Spinal cord (tissue), 10 donors: Measurements from ENCODE around the gene SERPINB12. TPM values are rescaled to one million over a fixed set of nuclear protein-coding genes. Genes with fewer than 3 reads are reported as not detected.

Experiments
- DNase-seq, 6 donors: peaks; one replicate each; pipeline versions ENCODE4 v3.0.0 to v3.0.0-alpha.2; 2013 to 2015; ENCODE audit warnings: low spot score in 6 of 6, low read depth in 4 of 6
- H3K27ac ChIP-seq: one replicate; pipeline ENCODE4 v1.5.1; 2013; ENCODE audit warnings: low read depth, low read length, control low read depth
- H3K27me3 ChIP-seq: one replicate; pipeline ENCODE4 v1.6.1; 2013; ENCODE audit warnings: low read length; ENCODE audit not compliant: control insufficient read depth, insufficient read depth
- H3K36me3 ChIP-seq: one replicate; pipeline ENCODE4 v1.6.1; 2013; ENCODE audit warnings: low read length; ENCODE audit not compliant: control insufficient read depth, insufficient read depth
- H3K4me1 ChIP-seq: one replicate; pipeline ENCODE4 v1.6.1; 2013; ENCODE audit warnings: low read length; ENCODE audit not compliant: control insufficient read depth, insufficient read depth
- H3K4me3 ChIP-seq: one replicate; pipeline ENCODE4 v1.5.1; 2013; ENCODE audit warnings: low read depth, low read length, control low read depth
- H3K9me3 ChIP-seq: one replicate; pipeline ENCODE4 v1.6.1; 2013; ENCODE audit warnings: low read length; ENCODE audit not compliant: control insufficient read depth, insufficient read depth
- WGBS: methylation state at CpG from one replicate; pipeline ENCODE4 v1.1.5; 2013; ENCODE audit warnings: missing lambda C conversion rate; ENCODE audit not compliant: insufficient coverage; 5-methylcytosine and 5-hydroxymethylcytosine counted together
- polyA plus RNA-seq, 2 donors: library from polyadenylated mRNA; unstranded; fragments of 120-200 nt; gene quantifications; one replicate each; pipeline ENCODE4 v1.2.1, GENCODE V29; 2013; ENCODE audit not compliant: insufficient read length in 2 of 2
- total RNA-seq, 2 donors: library from RNA; depleted of rRNA in 1 of 2; stranded (reverse); fragments of 120-200 nt in 1 of 2; fragments of >200 nt in 1 of 2; gene quantifications; one replicate each; pipeline versions ENCODE4 v1.2.3 to v1.2.4, GENCODE V29; 2013 to 2014
- donor health status: healthy.

The SERPINB12 gene
- total and polyA plus RNA-seq, 4 donors = not detected

GRCh38 chr18:63544017-63544416 is 1.8 kb downstream of the SERPINB12 start:
- Histone ChIP-seq H3K4me3 (no peak overlapping the region), H3K27me3 (no peaks in the 10 kb centered on the region), H3K9me3 (no peaks in the 10 kb centered on the region), H3K36me3 (no peaks in the 10 kb centered on the region), H3K4me1 (no peaks in the 10 kb centered on the region), H3K27ac (no peak overlapping the region)
- DNase-seq = no peak
- WGBS = no CpG with 5 or more reads among the region's 2 CpGs

DNA sequence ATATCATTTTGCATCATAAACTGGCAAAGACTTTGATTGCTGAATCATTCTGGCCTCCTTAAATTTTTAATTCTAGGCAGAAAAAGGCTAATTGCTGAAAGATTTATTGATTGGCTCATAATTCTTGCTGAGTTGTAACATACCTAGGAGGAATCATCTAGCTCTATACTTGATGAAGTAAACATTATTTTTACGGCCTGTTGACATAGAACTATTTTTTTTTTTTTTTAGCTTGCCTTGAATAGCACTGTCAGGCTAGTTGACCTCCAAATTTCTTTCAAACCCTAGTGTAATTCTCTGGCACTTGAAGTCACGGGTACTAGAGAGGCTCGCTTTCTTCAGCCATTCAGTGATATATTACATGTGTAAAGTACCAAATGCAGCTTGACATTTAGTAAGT is 2.8 kb downstream of the SERPINB12 start:
- no peak overlapping the region for H3K27ac ChIP-seq
- no peaks in the 10 kb centered on the region for H3K36me3 ChIP-seq
- no peak overlapping the region for H3K4me3 ChIP-seq
- no peaks in the 10 kb centered on the region for H3K4me1 ChIP-seq
- H3K27me3 ChIP-seq = no peaks in the 10 kb centered on the region
- WGBS = no CpG with 5 or more reads among the region's 3 CpGs
- DNase-seq = no peak
- no peaks in the 10 kb centered on the region for H3K9me3 ChIP-seq

GRCh38 chr18:63550068-63550467 is 7.9 kb downstream of the SERPINB12 start:
- Histone ChIP-seq H3K36me3 (no peaks in the 10 kb centered on the region), H3K4me1 (no peaks in the 10 kb centered on the region), H3K27me3 (no peaks in the 10 kb centered on the region), H3K4me3 (no peak overlapping the region), H3K27ac (no peak overlapping the region), H3K9me3 (no peaks in the 10 kb centered on the region)
- no CpG with 5 or more reads among the region's 1 CpG for WGBS
- no peak for DNase-seq

DNA sequence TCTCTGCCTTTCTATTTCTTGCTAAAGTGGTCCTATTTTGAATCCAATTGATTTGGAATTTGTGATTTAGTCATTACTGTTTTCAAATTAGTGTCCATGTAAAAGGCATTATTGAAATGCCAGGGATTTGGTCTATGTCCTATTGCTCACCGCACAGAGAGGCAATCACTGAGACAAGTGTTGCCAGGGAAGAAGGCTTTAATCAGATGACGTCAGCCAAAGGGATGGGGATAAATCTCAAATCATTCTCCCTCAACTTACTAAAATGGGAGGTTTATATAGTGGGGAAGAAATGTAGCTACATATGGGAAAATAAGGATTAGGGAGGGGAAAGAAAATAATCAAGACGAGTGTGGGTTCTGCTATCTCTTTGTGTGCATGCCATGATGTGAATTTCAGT is 9.6 kb downstream of the SERPINB12 start:
- H3K27me3 ChIP-seq = no peaks in the 10 kb centered on the region
- no peak overlapping the region for H3K27ac ChIP-seq
- H3K9me3 ChIP-seq = no peaks in the 10 kb centered on the region
- WGBS = 62% methylated on average over 1 of the region's 3 CpGs
- no peak overlapping the region for H3K4me3 ChIP-seq
- DNase-seq = no peak
- H3K36me3 ChIP-seq = no peaks in the 10 kb centered on the region
- no peaks in the 10 kb centered on the region for H3K4me1 ChIP-seq

DNA sequence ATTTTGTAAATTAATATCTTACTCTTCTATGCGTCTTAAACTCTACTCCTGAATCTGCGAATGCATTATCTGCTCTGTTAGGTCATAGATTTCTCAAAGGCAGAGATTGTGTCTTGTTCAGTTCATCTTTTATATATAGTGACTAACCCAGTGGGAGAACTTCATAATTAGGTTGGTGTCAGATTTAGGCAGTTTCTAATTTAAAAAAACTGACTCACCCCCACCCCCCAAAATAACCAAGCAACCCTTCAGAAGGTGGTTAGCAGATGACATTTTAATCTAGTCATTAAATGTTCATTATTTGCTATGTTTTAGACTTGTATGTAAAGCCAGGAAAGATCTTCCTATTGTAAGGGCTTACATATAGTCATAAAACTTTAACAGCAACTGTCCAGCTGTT is 10.4 kb downstream of the SERPINB12 start:
- no CpG with 5 or more reads among the region's 2 CpGs for WGBS
- no peaks in the 10 kb centered on the region for H3K36me3 ChIP-seq
- H3K9me3 ChIP-seq = no peaks in the 10 kb centered on the region
- H3K27me3 ChIP-seq = no peaks in the 10 kb centered on the region
- H3K4me1 ChIP-seq = no peaks in the 10 kb centered on the region
- H3K4me3 ChIP-seq = no peak overlapping the region
- no peak for DNase-seq
- no peak overlapping the region for H3K27ac ChIP-seq

DNA sequence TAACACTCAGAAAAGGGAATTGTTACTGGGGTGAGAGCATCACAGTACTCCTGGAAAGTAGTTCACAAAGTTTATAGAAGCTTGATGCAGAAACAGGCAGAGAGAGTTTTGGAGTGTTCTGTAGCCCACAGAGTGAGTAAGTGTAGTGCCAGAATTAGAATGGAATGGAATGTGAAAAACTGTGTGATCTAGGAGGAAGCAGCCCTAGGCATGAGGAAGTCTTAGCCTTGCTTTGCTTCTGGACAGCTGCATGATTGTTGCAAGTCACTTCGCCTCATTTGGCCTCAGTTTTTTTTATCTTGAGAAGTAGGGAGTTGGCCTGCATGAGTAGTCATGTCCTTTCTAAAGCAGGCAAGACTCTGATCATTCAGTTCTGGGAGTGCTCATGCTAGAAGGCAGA is 10.9 kb downstream of the SERPINB12 start:
- no peaks in the 10 kb centered on the region for H3K4me1 ChIP-seq
- H3K9me3 ChIP-seq = no peaks in the 10 kb centered on the region
- no peaks in the 10 kb centered on the region for H3K27me3 ChIP-seq
- H3K27ac ChIP-seq = no peak overlapping the region
- no peak overlapping the region for H3K4me3 ChIP-seq
- 50% methylated on average over 1 of the region's 1 CpG for WGBS
- H3K36me3 ChIP-seq = no peaks in the 10 kb centered on the region
- DNase-seq = peak in 1 of 6 donors; percentile 7

DNA sequence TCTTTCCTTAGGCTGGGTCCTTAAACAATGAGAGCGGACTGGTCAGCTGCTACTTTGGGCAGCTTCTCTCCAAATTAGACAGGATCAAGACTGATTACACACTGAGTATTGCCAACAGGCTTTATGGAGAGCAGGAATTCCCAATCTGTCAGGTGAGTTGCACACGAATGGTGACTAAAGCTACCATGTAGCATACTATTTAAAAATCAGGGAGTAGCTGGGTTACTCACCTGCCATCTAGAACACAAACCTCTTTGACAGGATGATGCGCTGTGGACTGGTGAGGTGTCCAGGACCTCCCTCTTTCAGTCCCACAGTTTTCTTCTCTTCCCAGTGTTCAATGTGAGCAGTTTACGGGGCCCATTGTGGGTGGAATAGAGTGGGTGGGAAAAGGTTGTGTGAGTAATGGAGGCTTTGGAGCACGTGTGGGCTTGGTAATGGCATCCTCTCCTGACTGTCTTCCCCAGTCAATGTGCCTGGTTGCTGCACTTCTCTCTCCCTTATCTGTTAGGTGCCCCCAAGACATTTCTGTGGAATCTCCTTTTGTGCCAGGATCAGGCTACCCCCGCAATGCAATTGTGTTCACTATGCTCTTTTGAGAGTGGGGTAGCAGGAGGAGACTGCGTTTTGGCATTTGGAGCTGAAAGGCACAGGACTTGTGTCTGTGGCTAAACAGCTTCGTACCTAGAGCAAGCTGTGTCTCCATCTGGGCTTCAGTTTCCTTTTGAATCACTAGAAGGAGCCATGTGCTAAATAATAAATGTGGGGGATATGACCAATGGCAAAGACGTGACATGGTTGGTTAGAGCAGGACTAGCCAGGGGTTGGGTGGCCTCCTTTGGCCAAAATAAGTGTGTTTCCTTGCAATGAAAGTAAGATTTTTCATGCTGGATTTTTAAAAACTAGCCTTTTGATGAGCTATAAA is 17.7 kb downstream of the SERPINB12 start:
- Histone ChIP-seq H3K27me3 (no peaks in the 10 kb centered on the region), H3K9me3 (no peaks in the 10 kb centered on the region), H3K36me3 (no peaks in the 10 kb centered on the region), H3K4me3 (no peak overlapping the region), H3K4me1 (no peaks in the 10 kb centered on the region), H3K27ac (no peak overlapping the region)
- no peak for DNase-seq
- 88% methylated on average over 6 of the region's 9 CpGs for WGBS

DNA sequence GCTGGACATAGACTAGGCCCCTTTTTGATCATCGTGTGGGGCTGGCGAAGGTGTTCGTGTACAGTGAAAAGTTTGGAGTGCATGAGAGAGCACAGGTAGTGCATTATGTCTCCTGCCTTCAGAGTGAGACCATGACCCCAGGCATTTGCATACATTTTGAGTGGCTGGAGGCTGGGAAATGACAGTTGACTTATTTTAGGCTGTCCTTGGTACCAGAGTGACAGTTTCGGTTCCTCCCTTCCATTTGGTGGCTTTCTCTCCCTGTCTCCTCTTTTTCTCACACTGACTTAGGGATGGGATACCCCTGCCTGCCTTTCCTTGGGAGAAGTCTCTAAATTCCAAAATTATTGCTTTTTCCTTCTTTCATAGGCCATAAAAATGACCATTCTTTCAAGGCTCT is 20.1 kb downstream of the SERPINB12 start:
- Histone ChIP-seq H3K27ac (no peak overlapping the region), H3K4me3 (no peak overlapping the region), H3K4me1 (no peaks in the 10 kb centered on the region), H3K36me3 (no peaks in the 10 kb centered on the region), H3K27me3 (no peaks in the 10 kb centered on the region), H3K9me3 (no peaks in the 10 kb centered on the region)
- WGBS = 93% methylated on average over 4 of the region's 4 CpGs
- DNase-seq = no peak

DNA sequence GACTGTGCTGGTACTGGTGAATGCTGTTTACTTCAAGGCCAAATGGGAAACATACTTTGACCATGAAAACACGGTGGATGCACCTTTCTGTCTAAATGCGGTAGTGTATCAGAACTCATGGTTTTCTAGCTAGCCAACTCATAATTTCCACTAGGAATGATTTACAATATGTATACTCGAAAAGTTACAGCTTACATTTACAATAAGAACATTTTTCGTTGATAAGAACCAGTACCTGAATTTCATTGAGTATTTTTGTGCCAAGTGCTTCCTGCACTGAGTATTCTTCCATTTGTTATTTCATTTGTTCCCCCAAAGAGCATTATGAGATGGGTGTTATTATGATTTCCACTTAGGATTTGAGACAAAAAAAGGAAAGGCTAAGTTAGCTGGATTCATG is 21.9 kb downstream of the SERPINB12 start:
- no peak overlapping the region for H3K27ac ChIP-seq
- H3K27me3 ChIP-seq = no peaks in the 10 kb centered on the region
- H3K4me3 ChIP-seq = no peak overlapping the region
- 100% methylated on average over 1 of the region's 4 CpGs for WGBS
- no peaks in the 10 kb centered on the region for H3K4me1 ChIP-seq
- H3K36me3 ChIP-seq = no peaks in the 10 kb centered on the region
- no peaks in the 10 kb centered on the region for H3K9me3 ChIP-seq
- DNase-seq = no peak

- no peaks in the 10 kb centered on the region for H3K9me3 ChIP-seq
- no peak for DNase-seq
- H3K27ac ChIP-seq = no peak overlapping the region
- 100% methylated on average over 1 of the region's 1 CpG for WGBS
- no peaks in the 10 kb centered on the region for H3K4me1 ChIP-seq
- no peak overlapping the region for H3K4me3 ChIP-seq
- H3K36me3 ChIP-seq = no peaks in the 10 kb centered on the region
- no peaks in the 10 kb centered on the region for H3K27me3 ChIP-seq
These were observed 22.4 kb downstream of the SERPINB12 start for GRCh38 chr18:63564561-63564960.
